GM19372 (cell line): ENCODE data around the gene BOK.

Experiments used
- ATAC-seq: cut with Tn5 transposase; IDR thresholded peaks from one replicate; pipeline ENCODE4 v1.9.1; 2021; ENCODE audit warnings: mild to moderate bottlenecking, low read depth, moderate library complexity; ENCODE audit not compliant: unreplicated experiment

Gene BOK

DNA sequence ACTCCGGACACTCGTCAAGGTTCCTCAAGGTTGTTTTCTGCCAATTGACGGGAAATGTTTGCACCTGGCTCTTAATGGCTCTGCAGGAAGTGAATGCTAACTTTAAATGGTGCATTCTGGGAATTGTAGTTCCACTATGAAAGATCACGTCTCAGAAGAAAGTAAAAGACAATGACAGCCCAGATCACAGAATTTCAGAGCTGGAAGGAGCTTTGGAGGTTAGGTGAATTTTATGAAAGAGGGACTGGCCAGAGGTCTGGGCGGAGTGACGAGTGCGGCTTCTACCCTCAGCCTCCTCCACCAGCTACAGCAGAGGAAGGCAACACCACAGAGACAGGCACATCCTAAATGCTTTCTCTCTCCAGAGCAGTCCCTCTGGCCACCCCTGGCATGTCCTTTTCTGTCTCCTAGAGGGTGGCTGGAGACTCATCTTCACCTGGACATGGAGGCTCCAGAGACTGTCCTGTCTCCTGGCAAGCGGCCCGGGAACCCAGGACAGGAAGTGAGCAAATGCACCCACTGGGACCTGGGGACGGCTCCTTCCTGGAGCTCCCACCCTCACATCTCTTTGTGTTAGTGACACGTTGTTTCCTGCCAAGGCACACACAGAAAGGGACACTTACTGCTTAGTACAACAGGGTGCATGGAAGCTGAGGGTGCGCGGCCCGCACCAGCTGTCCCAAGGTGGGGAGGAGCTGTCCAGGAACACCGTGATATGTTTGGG, 59.0 kb downstream of the BOK start:
- ATAC-seq = no peak

DNA sequence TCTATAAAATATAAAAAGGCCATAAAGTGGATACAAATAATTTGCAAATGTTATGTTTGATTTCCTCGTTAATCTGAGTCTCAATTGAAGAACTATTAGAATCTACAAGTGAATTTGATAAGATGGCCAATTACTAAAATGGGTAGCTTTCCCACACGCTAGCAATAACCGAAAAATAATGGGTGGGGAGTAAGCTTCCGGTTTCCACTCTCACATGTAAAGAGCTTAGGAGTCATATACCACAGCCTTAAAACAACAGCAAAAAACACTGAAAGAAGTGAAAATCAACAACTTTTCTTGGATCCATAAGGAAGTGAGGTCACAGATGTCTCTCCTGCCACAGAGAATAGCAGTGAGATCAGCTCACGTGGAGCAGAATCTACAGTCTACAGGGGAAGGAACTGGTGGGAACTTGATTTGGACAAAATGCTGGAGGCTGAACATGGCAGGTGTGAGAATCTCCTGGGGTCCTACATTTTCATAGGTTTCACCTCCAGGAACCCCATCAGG, 59.8 kb downstream of the BOK start:
- no peak for ATAC-seq

DNA sequence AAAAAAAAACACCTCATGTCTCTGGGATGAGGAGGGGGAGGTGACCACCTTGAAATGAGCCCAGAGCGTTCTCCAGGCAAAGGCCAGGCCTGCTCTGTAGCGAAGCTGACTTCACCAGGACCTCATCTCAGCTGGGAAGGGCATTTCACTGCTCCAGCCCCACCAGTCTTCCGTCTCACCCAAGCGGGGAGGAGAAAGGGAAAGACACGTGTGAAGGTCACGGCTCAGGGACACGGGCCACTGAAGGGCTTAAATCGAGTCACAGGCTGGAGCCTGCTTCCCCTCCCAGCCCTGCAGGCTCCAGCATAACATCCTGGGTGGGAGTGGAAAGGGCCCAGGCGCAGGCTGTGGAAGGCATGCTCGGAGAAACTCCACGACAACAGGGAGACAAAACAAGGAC, 60.3 kb downstream of the BOK start:
- no peak for ATAC-seq

DNA sequence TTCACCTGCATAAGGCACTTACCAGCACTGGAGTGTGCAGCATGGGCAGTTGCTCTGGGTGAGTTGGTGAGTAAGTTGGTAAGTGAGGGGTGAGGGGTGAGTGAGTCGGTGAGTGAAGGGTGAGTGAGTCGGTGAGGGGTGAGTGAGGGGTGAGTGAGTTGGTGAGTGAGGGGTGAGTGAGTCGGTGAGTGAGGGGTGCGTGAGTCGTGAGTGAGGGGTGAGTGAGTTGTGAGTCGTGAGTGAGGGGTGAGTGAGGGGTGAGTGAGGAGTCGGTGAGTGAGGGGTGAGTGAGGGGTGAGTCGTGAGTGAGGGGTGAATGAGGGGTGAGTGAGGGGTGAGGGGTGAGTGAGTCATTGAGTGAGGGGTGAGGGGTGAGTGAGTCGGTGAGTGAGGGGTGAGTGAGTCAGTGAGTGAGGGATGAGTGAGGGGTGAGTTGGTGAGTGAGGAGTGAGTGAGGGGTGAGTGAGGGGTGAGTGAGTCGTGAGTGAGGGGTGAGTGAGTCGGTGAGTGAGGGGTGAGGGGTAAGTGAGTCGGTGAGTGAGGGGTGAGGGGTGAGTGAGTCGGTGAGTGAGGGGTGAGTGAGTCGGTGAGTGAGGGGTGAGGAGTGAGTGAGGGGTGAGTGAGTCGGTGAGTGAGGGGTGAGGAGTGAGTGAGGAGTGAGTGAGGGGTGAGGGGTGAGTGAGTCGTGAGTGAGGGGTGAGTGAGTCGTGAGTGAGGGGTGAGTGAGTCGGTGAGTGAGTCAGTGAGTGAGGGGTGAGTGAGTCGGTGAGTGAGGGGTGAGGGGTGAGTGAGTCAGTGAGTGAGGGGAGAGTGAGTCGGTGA, 61.3 kb downstream of the BOK start:
- ATAC-seq = no peak

DNA sequence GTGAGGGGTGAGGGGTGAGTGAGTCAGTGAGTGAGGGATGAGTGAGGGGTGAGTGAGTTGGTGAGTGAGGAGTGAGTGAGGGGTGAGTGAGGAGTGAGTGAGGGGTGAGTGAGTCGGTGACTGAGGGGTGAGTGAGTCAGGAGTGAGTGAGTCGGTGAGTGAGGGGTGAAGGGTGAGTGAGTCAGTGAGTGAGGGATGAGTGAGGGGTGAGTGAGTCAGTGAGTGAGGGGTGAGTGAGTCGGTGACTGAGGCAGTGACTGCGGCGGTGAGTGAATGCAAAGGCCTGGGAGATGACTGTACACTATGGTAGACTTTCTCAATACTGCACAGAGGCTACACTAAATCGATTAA, 61.8 kb downstream of the BOK start:
- ATAC-seq = no peak
